Measurements from ENCODE around the gene IMP3.

IMP3 gene

GRCh38 chr15:75591655-75592364, 48.2 kb downstream of the IMP3 start:
- no peak overlapping the region for H3K27ac Mint-ChIP-seq
- H3K4me1 Mint-ChIP-seq (ENCODE audit: low read depth): peaks cover 24% of the 10 kb centered on the region
- H3K27me3 Mint-ChIP-seq (ENCODE audit: low read depth): no peaks in the 10 kb centered on the region
- no peaks in the 10 kb centered on the region for H3K9me3 Mint-ChIP-seq
- H3K4me3 Mint-ChIP-seq: no peak overlapping the region
- H3K36me3 Mint-ChIP-seq (ENCODE audit: low read depth): peaks cover 24% of the 10 kb centered on the region

- Mint-ChIP-seq H3K4me3 (no peak overlapping the region), H3K36me3 (ENCODE audit: low read depth) (peaks cover 21% of the 10 kb centered on the region), H3K27ac (no peak overlapping the region), H3K27me3 (ENCODE audit: low read depth) (no peaks in the 10 kb centered on the region), H3K4me1 (ENCODE audit: low read depth) (peaks cover 15% of the 10 kb centered on the region), H3K9me3 (no peaks in the 10 kb centered on the region)
Observed at GRCh38 chr15:75590239-75590638, 49.8 kb downstream of the IMP3 start.
